Liver (tissue), 9 donors: ENCODE results near the gene LNX2. TPM values are rescaled to one million over a fixed set of nuclear protein-coding genes. Genes with fewer than 3 reads are reported as not detected.
A peak's percentile ranks its signal among the peaks of the same experiment; 100 is the strongest.

Experiments
- DNase-seq: peaks from one replicate; pipeline ENCODE4 v3.0.0-alpha.2; 2017; ENCODE audit warnings: low spot score
- H3K27ac ChIP-seq, 2 donors: one replicate each; pipeline ENCODE4 v1.7.0; 2013; ENCODE audit warnings: inconsistent platforms in 2 of 2, low read length in 2 of 2, control low read depth in 1 of 2, low read depth in 1 of 2, mild to moderate bottlenecking in 1 of 2
- H3K27me3 ChIP-seq, 4 donors: one replicate each; pipeline versions ENCODE4 v1.6.1 to v1.7.0; 2013; ENCODE audit warnings: low read length in 3 of 4, inconsistent platforms in 1 of 4, mild to moderate bottlenecking in 1 of 4, moderate library complexity in 1 of 4; ENCODE audit not compliant: control insufficient read depth in 4 of 4, insufficient read depth in 4 of 4
- H3K36me3 ChIP-seq, 4 donors: one replicate each; pipeline versions ENCODE4 v1.6.1 to v1.7.0; 2013; ENCODE audit warnings: low read length in 3 of 4, mild to moderate bottlenecking in 3 of 4, low read depth in 1 of 4, moderate library complexity in 1 of 4; ENCODE audit not compliant: control insufficient read depth in 4 of 4, insufficient read depth in 3 of 4
- H3K4me1 ChIP-seq, 4 donors: one replicate each; pipeline versions ENCODE4 v1.6.1 to v1.7.0; 2013; ENCODE audit warnings: low read length in 3 of 4, mild to moderate bottlenecking in 3 of 4, moderate library complexity in 1 of 4; ENCODE audit not compliant: control insufficient read depth in 4 of 4, insufficient read depth in 4 of 4
- H3K4me3 ChIP-seq, 3 donors: one replicate each; pipeline versions ENCODE4 v1.6.1 to v1.7.0; 2013; ENCODE audit warnings: low read length in 3 of 3, control low read depth in 1 of 3, low read depth in 1 of 3, mild to moderate bottlenecking in 1 of 3
- H3K9ac ChIP-seq, 2 donors: one replicate each; pipeline ENCODE4 v1.7.0; 2013; ENCODE audit warnings: low read length in 2 of 2, mild to moderate bottlenecking in 2 of 2, moderate library complexity in 2 of 2, control low read depth in 1 of 2, low read depth in 1 of 2
- H3K9me3 ChIP-seq, 4 donors: one replicate each; pipeline versions ENCODE4 v1.6.1 to v1.7.0; 2013; ENCODE audit warnings: low read length in 3 of 4; ENCODE audit not compliant: control insufficient read depth in 4 of 4
- ATF3 ChIP-seq: IDR thresholded peaks from 2 replicates; pipeline ENCODE4 v1.6.1; 2016; ENCODE audit warnings: antibody characterized with exemption
- CTCF ChIP-seq: fragments of 150-350 bp; IDR thresholded peaks from 2 replicates; pipeline ENCODE4 v1.5.1; 2017; ENCODE audit warnings: improper control_type of control experiment, low read depth, low read length; ENCODE audit not compliant: missing input control
- EGR1 ChIP-seq, 2 donors: IDR thresholded peaks; 2 replicates each; pipeline ENCODE4 v1.6.1; 2016 to 2018; ENCODE audit warnings: antibody characterized with exemption in 2 of 2, low read depth in 2 of 2
- FOXA1 ChIP-seq: IDR thresholded peaks from 2 replicates; pipeline ENCODE4 v1.6.1; 2016; ENCODE audit warnings: antibody characterized with exemption
- FOXA2 ChIP-seq: IDR thresholded peaks from 2 replicates; pipeline ENCODE4 v1.6.1; 2016; ENCODE audit warnings: antibody characterized with exemption
- GABPA ChIP-seq, 2 donors: IDR thresholded peaks in 1 of 2; conservative IDR thresholded peaks in 1 of 2; 2 replicates each; pipeline ENCODE4 v1.6.1; 2016; ENCODE audit warnings: antibody characterized with exemption in 2 of 2, mild to moderate bottlenecking in 1 of 2, moderate library complexity in 1 of 2
- HNF4A ChIP-seq, 2 donors: conservative IDR thresholded peaks; 2 replicates each; pipeline ENCODE4 v1.6.1; 2016; ENCODE audit warnings: antibody characterized with exemption in 2 of 2, mild to moderate bottlenecking in 2 of 2
- HNF4G ChIP-seq: IDR thresholded peaks from 2 replicates; pipeline ENCODE4 v1.6.1; 2016; ENCODE audit warnings: antibody characterized with exemption
- JUND ChIP-seq, 2 donors: IDR thresholded peaks; 2 replicates each; pipeline ENCODE4 v1.6.1; 2016; ENCODE audit warnings: antibody characterized with exemption in 2 of 2
- MAX ChIP-seq: IDR thresholded peaks from 2 replicates; pipeline ENCODE4 v1.6.1; 2016; ENCODE audit warnings: antibody characterized with exemption
- NR2F2 ChIP-seq: IDR thresholded peaks from 2 replicates; pipeline ENCODE4 v1.6.1; 2016; ENCODE audit warnings: antibody characterized with exemption
- RAD21 ChIP-seq, 2 donors: IDR thresholded peaks; 2 replicates each; pipeline ENCODE4 v1.6.1; 2016; ENCODE audit warnings: antibody characterized with exemption in 2 of 2, mild to moderate bottlenecking in 2 of 2
- REST ChIP-seq: IDR thresholded peaks from 2 replicates; pipeline ENCODE4 v1.6.1; 2016; ENCODE audit warnings: antibody characterized with exemption, mild to moderate bottlenecking
- RXRA ChIP-seq, 2 donors: IDR thresholded peaks; 2 replicates each; pipeline ENCODE4 v1.6.1; 2017 to 2018; ENCODE audit warnings: antibody characterized with exemption in 2 of 2, mild to moderate bottlenecking in 1 of 2
- SP1 ChIP-seq: IDR thresholded peaks from 2 replicates; pipeline ENCODE4 v1.6.1; 2018; ENCODE audit warnings: antibody characterized with exemption, mild to moderate bottlenecking
- TAF1 ChIP-seq: conservative IDR thresholded peaks from 2 replicates; pipeline ENCODE4 v1.6.1; 2016; ENCODE audit warnings: antibody characterized with exemption, mild to moderate bottlenecking
- YY1 ChIP-seq: IDR thresholded peaks from 2 replicates; pipeline ENCODE4 v1.6.1; 2016; ENCODE audit warnings: antibody characterized with exemption, mild to moderate bottlenecking
- ZBTB33 ChIP-seq: IDR thresholded peaks from 2 replicates; pipeline ENCODE4 v1.6.1; 2016; ENCODE audit warnings: antibody characterized with exemption
- WGBS: extraction: QIAGEN DNeasy Blood & Tissue Kit; methylation state at CpG from one replicate; pipeline ENCODE4 v1.1.7; 2013; 5-methylcytosine and 5-hydroxymethylcytosine counted together
- polyA plus RNA-seq, 2 donors: library from polyadenylated mRNA; stranded (reverse) in 1 of 2; unstranded in 1 of 2; fragments of 200-250 nt in 1 of 2; fragments of >200 nt in 1 of 2; fragmentation: Nextera tagmentation in 1 of 2; extraction: Ambion mirVana in 1 of 2; gene quantifications; one replicate each; pipeline versions ENCODE4 v1.2.1 to v1.2.3, GENCODE V29; 2013 to 2015
- total RNA-seq, 2 donors: library from RNA; depleted of rRNA; stranded (reverse); fragments of >200 nt; gene quantifications; one replicate each; pipeline ENCODE4 v1.2.3, GENCODE V29; 2014
- donor health status: healthy.
- donor health status: healthy.
- donor health status: healthy.
- donor health status: healthy.
- donor health status: healthy.

LNX2 gene
- total and polyA plus RNA-seq, 4 donors, result 6.2 to 25.9 (median 13.3) TPM

GRCh38 chr13:27619728-27620376 lies 477 bp downstream of the LNX2 start:
- H3K9ac ChIP-seq, result peak overlapping the region; percentile 71 to 76
- DNase-seq, result no peak
- peak overlapping the region; percentile 99 for H3K27ac ChIP-seq
- peaks cover 0 to 2% (median 0%) of the 10 kb centered on the region in 4 donors for H3K36me3 ChIP-seq
- peak overlapping the region; percentile 79 to 93 (median 88) for H3K4me3 ChIP-seq
- H3K4me1 ChIP-seq, result peaks cover 7 to 52% (median 39%) of the 10 kb centered on the region in 4 donors
- TF ChIP-seq CTCF (peak; percentile 16), FOXA2 (no peak)
- H3K27me3 ChIP-seq, result no peaks in the 10 kb centered on the region
- WGBS, result under 1% methylated on average over 47 of the region's 47 CpGs
- peaks cover 0 to under 1% (median 0%) of the 10 kb centered on the region in 4 donors for H3K9me3 ChIP-seq

- 19% methylated on average over 10 of the region's 10 CpGs for WGBS
- Histone ChIP-seq H3K36me3 (peaks cover 0 to 2% (median 0%) of the 10 kb centered on the region in 4 donors), H3K27me3 (no peaks in the 10 kb centered on the region), H3K9ac (peak overlapping the region; percentile 72 to 76), H3K4me3 (peak overlapping the region; percentile 79 to 93 (median 88)), H3K9me3 (peaks cover 0 to 1% (median 0%) of the 10 kb centered on the region in 4 donors), H3K4me1 (peaks cover 8 to 52% (median 40%) of the 10 kb centered on the region in 4 donors), H3K27ac (peak overlapping the region; percentile 99)
- no peak for DNase-seq
- TF ChIP-seq YY1 (peak; percentile 43), HNF4A (conservative IDR thresholded peaks at IDR 0.05) (peak; percentile 82 to 91), NR2F2 (peak; percentile 12), ZBTB33 (no peak), FOXA1 (no peak), JUND (IDR thresholded peaks at IDR 0.05) (peak; percentile 28 to 44), RXRA (IDR thresholded peaks at IDR 0.05) (peak; percentile 28 to 46), HNF4G (peak; percentile 78), REST (no peak), ATF3 (peak; percentile 50), CTCF (no peak), EGR1 (IDR thresholded peaks at IDR 0.05; ENCODE audit: low read depth in 2 of 2) (peak in 1 of 2 donors; percentile 55), RAD21 (IDR thresholded peaks at IDR 0.05) (peak in 1 of 2 donors; percentile 53), MAX (no peak), GABPA (IDR thresholded peaks at IDR 0.05 in 1 of 2, conservative IDR thresholded peaks at IDR 0.05 in 1 of 2) (no peak), FOXA2 (peak; percentile 8), SP1 (peak; percentile 51), TAF1 (peak; percentile 58)
These were observed 1.1 kb downstream of the LNX2 start for GRCh38 chr13:27619093-27619727.
